ENCODE results near the gene KRIT1.

DNA sequence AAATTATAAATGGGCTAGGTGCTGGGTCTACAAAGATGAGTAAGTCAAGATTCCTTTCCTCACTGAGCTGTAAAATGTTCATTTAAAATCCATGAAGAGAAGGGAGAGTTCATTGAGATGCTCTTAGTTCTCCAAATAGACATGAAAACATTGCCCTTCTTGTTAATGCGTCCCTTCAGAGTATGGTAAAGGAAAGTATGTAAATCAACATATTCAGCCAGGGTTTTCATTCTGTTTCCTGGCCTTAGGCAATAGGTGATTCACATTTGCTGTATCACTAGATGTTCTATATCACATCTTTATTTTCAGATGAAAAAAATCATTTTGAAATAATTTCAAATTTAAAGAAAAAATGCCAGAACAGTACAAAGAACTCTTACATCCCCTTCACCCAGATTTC lies 5.5 kb upstream of the KRIT1 start:
- TF ChIP-seq, protein P1, sequence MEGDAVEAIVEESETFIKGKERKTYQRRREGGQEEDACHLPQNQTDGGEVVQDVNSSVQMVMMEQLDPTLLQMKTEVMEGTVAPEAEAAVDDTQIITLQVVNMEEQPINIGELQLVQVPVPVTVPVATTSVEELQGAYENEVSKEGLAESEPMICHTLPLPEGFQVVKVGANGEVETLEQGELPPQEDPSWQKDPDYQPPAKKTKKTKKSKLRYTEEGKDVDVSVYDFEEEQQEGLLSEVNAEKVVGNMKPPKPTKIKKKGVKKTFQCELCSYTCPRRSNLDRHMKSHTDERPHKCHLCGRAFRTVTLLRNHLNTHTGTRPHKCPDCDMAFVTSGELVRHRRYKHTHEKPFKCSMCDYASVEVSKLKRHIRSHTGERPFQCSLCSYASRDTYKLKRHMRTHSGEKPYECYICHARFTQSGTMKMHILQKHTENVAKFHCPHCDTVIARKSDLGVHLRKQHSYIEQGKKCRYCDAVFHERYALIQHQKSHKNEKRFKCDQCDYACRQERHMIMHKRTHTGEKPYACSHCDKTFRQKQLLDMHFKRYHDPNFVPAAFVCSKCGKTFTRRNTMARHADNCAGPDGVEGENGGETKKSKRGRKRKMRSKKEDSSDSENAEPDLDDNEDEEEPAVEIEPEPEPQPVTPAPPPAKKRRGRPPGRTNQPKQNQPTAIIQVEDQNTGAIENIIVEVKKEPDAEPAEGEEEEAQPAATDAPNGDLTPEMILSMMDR (IDR thresholded peaks at IDR 0.05) = no peak
- no peak for TF ChIP-seq EP300 (IDR thresholded peaks at IDR 0.05)

Data from ovary (tissue), 3 donors.